Panc1 (cell line): ENCODE results near the gene GNS. TPM values are rescaled to one million over a fixed set of nuclear protein-coding genes. Genes with fewer than 3 reads are reported as not detected.

Source experiments
- ATAC-seq: fragments of 200-7000 bp; cut with Tn5 transposase; 2 replicates; pipeline ENCODE4 v1.9.1; 2020; ENCODE audit warnings: mild to moderate bottlenecking, moderate library complexity
- BruUV-seq: library from RNA; stranded (reverse); fragments of 400-500 nt; replicated peaks from 2 replicates; lab custom pipeline; 2021; lab: Mats Ljungman, UMichigan
- CTCF ChIA-PET: fragments of 300-600 bp; sonication (Branson Sonifier 250); formaldehyde crosslinking; loops from one replicate; lab custom pipeline; 2022; ENCODE audit warnings: antibody characterized with exemption; lab: Charles Lee
- POLR2A ChIA-PET: fragments of 300-600 bp; sonication (Branson Sonifier 250); formaldehyde crosslinking; loops from one replicate; lab custom pipeline; 2022; ENCODE audit warnings: antibody characterized with exemption; lab: Charles Lee
- DNase-seq: peaks from one replicate; pipeline ENCODE4 v3.0.0-alpha.2; 2010; ENCODE audit warnings: low read depth, low spot score
- H3K27ac ChIP-seq: 2 replicates; pipeline ENCODE4 v1.5.1; 2011; ENCODE audit warnings: mild to moderate bottlenecking, low read length, inconsistent platforms
- H3K27me3 ChIP-seq: fragments of 200-500 bp; sonication (Bioruptor generic); 2 replicates; pipeline ENCODE4 v1.6.0; 2014; ENCODE audit warnings: low read length, inconsistent platforms; ENCODE audit not compliant: control insufficient read depth, insufficient read depth
- H3K36me3 ChIP-seq: fragments of 200-500 bp; sonication (Bioruptor generic); 2 replicates; pipeline ENCODE4 v1.5.1; 2014; ENCODE audit warnings: inconsistent platforms, mild to moderate bottlenecking, low read length, moderate library complexity; ENCODE audit not compliant: control insufficient read depth, insufficient read depth
- H3K4me1 ChIP-seq: 2 replicates; pipeline ENCODE4 v1.5.1; 2011; ENCODE audit warnings: inconsistent platforms, mild to moderate bottlenecking, low read length, moderate library complexity; ENCODE audit not compliant: control insufficient read depth, insufficient read depth
- H3K4me3 ChIP-seq, 2 experiments: 2 replicates each; pipeline ENCODE4 v1.5.1; 2011 to 2012; ENCODE audit warnings: low read depth in 2 of 2, low read length in 2 of 2, mild to moderate bottlenecking in 2 of 2, inconsistent platforms in 1 of 2, moderate library complexity in 1 of 2
- H3K9me3 ChIP-seq: fragments of 200-500 bp; sonication (Bioruptor generic); 2 replicates; pipeline ENCODE4 v1.5.1; 2014; ENCODE audit warnings: low read depth, mild to moderate bottlenecking, inconsistent platforms, low read length, moderate library complexity; ENCODE audit not compliant: control insufficient read depth, insufficient read depth
- CTCF ChIP-seq: fragments of 450-650 bp; IDR thresholded peaks from 2 replicates; pipeline ENCODE4 v1.5.1; 2017; ENCODE audit warnings: mild to moderate bottlenecking
- POLR2AphosphoS5 ChIP-seq: IDR thresholded peaks from 2 replicates; pipeline ENCODE4 v1.6.1; 2012; ENCODE audit warnings: mild to moderate bottlenecking, low read depth, low read length, moderate library complexity
- REST ChIP-seq, 2 experiments: IDR thresholded peaks; 2 replicates each; pipeline ENCODE4 v1.6.1; 2011 to 2012; ENCODE audit warnings: low read depth in 2 of 2, control low read depth in 1 of 2, low read length in 1 of 2, mild to moderate bottlenecking in 1 of 2, moderate library complexity in 1 of 2; ENCODE audit not compliant: insufficient read depth in 1 of 2
- SIN3A ChIP-seq: IDR thresholded peaks from 2 replicates; pipeline ENCODE4 v1.6.1; 2012; ENCODE audit warnings: low read depth, mild to moderate bottlenecking, low read length, moderate library complexity, borderline replicate concordance; ENCODE audit not compliant: insufficient read depth
- TCF7L2 ChIP-seq: IDR thresholded peaks from 2 replicates; pipeline ENCODE4 v1.6.1; 2011; ENCODE audit warnings: mild to moderate bottlenecking, low read depth, low read length, inconsistent platforms
- in situ Hi-C: cut with HindIII; loops from 2 replicates; pipeline ENCODE4 v1.10.0; 2016; ENCODE audit warnings: low sequenced_read_pairs, low pct_unique_long_range_greater_than_20kb
- intact Hi-C: fragments of 100-400 bp; cut with micrococcal nuclease; formaldehyde crosslinking; loops from one replicate; pipeline ENCODE4 v1.10.0; 2022; ENCODE audit not compliant: unreplicated experiment
- total RNA-seq: library from RNA; stranded (reverse); gene quantifications from one replicate; pipeline ENCODE4 v1.2.1, GENCODE V29; 2021; ENCODE audit not compliant: unreplicated experiment

The GNS gene
- total RNA-seq, 1 experiment from 2014 or later = 117 TPM

GRCh38 chr12:64685605-64686004 is 73.6 kb downstream of the GNS start:
- intact Hi-C loops = no loop called here
- POLR2A ChIA-PET = no interaction called here

GRCh38 chr12:64685050-64685449 is 74.2 kb downstream of the GNS start:
- in situ Hi-C loops = no loop called here
- no TSS peak for BruUV-seq
- H3K4me1 ChIP-seq = peaks cover 36% of the 10 kb centered on the region
- no peaks in the 10 kb centered on the region for H3K27me3 ChIP-seq
- no peak for TF ChIP-seq POLR2AphosphoS5
- TF ChIP-seq CTCF = no peak
- no peak for TF ChIP-seq SIN3A
- TF ChIP-seq TCF7L2 = no peak
- TF ChIP-seq REST (IDR thresholded peaks at IDR 0.05; ENCODE audit: insufficient read depth in 1 of 2, low read depth in 2 of 2, low read length in 1 of 2) = no peak
- H3K27ac ChIP-seq = no peak overlapping the region
- H3K4me3 ChIP-seq = no peak overlapping the region
- ATAC-seq (no peak), DNase-seq (no peak)
- no peaks in the 10 kb centered on the region for H3K9me3 ChIP-seq
- 0 out of 2 replicates have a peak, but pooled peaks cover 2% of the 10 kb centered on the region for H3K36me3 ChIP-seq
- ChIA-PET POLR2A (no interaction called here), CTCF (no interaction called here)
- intact Hi-C loops = no loop called here

More at GRCh38 chr12:64685605-64686004, 73.6 kb downstream of the GNS start:
- DNase-seq (no peak), ATAC-seq (no peak)
- Histone ChIP-seq H3K36me3 (0 out of 2 replicates have a peak, but pooled peaks cover 2% of the 10 kb centered on the region), H3K27ac (no peak overlapping the region), H3K4me1 (peaks cover 31% of the 10 kb centered on the region), H3K9me3 (no peaks in the 10 kb centered on the region), H3K27me3 (no peaks in the 10 kb centered on the region), H3K4me3 (no peak overlapping the region)
- BruUV-seq = no TSS peak
- in situ Hi-C loops = no loop called here
- TF ChIP-seq CTCF (no peak), TCF7L2 (no peak), REST (IDR thresholded peaks at IDR 0.05; ENCODE audit: insufficient read depth in 1 of 2, low read depth in 2 of 2, low read length in 1 of 2) (no peak), POLR2AphosphoS5 (no peak), SIN3A (no peak)
- CTCF ChIA-PET = interaction anchor here (0.5 kb wide), 1 partner anchor 80 kb away, joined by 10 read pairs; no protein-coding TSS in a partner anchor
